ENCODE results near the gene ADARB1. TPM values are rescaled to one million over a fixed set of nuclear protein-coding genes. Genes with fewer than 3 reads are reported as not detected.
"Not testable (repeated sequence)": the region's sequence is repeated elsewhere in the genome, so short reads cannot be mapped to it uniquely, and the experiment has no call there.

ADARB1 gene
- total RNA-seq, 1 donor, result 11.8 TPM

DNA sequence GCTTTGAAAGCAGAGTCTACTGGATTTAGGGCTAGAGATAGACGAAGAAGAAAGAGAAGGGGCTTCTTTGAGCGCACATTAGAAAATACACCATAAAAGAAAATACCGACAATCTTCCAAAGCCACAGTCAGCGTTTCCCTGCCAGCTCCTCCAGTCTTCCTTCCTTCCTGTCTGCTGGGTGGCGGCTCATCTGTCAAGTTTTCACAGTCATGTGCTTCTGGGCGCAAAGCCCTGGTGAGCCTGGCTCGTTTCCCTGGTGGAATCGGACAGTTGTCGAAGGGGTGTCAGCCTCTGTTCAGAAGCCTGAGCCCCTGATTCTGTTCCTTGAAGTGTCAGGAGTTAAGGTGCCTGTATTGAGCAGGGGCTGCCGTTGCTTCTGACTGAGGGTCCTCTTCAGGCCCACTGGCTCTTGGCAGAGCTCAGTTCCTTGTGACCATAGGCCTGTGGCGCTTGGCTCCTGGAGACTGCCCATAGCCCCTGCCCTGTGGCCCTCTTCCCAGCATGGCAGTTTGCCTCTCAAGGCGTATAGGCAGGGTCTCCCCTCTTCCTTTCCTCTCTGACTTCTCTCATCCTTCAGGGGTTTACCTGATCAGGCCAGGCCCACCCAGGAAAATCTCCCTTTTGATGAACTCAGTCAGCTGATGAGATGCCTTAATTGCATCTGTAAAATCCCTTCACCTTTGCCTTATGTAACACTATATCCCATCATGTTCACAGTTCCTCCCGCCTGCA lies 58.6 kb downstream of the ADARB1 start:
- DNase-seq (ENCODE audit: low read depth in 2 of 3, low spot score in 2 of 3), result no peak

DNA sequence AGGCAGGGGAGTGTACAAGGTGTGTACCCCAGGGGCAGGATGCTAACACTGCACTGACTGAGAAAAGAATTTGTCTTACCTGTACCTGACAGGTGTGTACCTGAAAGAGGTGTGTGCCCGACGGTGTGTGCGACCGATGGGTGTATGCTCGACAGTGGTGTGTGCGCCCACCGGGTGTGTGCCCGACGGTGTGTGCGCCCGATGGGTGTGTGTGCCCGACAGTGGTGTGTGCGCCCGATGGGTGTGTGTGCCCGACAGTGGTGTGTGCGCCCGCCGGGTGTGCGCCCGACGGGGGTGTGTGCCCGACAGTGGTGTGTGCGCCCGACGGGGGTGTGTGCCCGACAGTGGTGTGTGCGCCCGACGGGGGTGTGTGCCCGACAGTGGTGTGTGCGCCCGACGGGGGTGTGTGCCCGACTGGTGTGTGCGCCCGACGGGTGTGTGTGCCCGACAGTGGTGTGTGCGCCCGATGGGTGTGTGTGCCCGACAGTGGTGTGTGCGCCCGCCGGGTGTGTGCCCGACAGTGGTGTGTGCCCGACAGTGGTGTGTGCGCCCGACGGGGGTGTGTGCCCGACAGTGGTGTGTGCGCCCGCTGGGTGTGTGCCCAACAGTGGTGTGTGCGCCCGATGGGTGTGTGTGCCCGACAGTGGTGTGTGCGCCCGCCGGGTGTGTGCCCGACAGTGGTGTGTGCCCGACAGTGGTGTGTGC lies 59.3 kb downstream of the ADARB1 start:
- not testable (repeated sequence) for DNase-seq (ENCODE audit: low read depth in 2 of 3, low spot score in 2 of 3)

DNA sequence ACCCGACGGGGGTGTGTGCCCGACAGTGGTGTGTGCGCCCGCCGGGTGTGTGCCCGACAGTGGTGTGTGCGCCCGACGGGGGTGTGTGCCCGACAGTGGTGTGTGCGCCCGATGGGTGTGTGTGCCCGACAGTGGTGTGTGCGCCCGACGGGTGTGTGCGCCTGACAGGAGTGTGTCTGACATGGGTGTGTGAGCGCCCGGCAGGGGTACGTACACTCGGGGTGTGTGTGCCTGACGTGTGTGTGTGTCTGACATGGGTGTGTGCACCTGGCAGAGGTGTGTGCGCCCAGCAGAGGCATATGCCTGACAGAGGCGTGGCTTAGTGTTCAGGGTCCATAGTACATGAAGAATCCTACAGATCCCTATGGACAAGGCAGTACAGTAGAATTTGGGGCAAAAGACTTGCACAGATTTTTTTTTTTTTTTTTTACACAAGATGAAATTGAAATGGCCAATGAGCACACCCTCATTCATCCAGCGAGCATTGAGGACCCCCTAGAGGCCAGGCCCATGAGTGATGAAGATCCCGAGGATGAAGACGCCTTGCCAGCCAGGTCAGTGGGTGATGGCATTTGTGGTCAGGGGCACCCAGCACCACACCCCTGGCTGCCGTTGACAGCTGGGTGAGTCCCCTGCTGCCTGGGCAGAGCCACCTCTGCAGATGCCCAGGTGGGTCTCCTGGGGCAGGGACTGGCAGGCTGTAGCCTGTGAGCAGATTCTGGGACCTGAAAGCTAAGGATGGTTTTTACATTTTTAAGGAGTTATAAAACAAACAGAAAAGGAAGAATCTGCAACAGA lies 60.1 kb downstream of the ADARB1 start:
- DNase-seq (ENCODE audit: low read depth in 2 of 3, low spot score in 2 of 3), result no peak

DNA sequence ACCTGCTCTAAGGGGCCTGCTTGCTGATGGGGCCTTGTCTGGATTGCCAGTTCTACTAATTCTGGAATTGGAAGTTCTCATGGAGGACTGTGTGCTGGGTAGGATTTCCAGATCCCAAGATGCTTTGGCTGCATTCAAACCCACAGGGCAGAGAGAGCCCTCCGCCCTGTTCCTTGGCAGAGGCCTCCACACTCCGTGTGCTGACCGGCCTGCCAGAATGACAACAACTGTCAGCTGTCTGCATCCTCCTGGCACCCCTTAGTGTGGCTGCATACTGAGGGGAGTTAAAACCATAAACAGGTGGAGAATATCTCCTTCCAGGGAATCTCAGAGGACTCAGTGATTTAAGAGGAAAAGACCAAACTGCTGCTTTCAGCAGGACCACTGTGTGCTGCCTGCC lies 60.7 kb downstream of the ADARB1 start:
- DNase-seq (ENCODE audit: low read depth in 2 of 3, low spot score in 2 of 3), result no peak

DNA sequence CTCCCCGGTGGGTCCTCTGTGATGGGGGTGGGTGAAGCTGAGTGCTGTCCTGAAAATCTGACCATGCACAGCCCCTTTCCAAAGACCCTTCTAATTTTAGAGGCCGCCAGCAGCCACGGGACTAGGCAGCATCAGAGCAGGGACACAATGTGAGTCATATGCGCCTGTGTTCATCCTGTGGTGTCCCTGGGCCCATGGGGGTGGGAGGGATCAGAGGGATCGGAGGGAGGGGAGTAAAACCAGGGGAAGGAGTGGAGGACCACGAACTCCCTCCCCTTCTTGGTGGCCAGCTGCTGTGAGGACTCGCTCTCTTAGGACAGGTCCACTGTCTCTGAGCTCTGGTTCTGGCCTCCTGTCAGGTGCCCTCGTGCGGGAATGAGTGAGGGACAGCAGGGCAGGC lies 61.5 kb downstream of the ADARB1 start:
- DNase-seq (ENCODE audit: low read depth in 2 of 3, low spot score in 2 of 3), result no peak

DNA sequence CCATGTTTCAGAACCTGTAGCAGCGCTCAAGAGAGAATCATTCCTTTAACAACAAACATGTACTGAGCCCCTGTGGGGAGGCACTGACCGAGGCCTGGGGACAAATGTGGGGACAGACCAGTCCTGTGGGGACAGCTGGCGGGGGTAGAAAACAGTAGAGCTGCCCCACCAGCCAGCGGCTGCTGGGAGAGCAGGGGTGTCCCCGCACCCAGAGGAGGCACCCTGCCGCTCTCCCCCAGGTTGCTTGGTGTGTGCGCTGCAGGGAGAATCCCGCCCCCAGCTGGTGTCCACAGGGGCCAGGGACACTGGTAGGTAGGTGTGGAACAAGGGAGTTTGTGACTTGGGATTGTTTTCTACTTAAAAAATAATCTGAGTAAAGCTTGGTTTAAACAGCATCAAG lies 62.1 kb downstream of the ADARB1 start:
- no peak for DNase-seq (ENCODE audit: low read depth in 2 of 3, low spot score in 2 of 3)

DNA sequence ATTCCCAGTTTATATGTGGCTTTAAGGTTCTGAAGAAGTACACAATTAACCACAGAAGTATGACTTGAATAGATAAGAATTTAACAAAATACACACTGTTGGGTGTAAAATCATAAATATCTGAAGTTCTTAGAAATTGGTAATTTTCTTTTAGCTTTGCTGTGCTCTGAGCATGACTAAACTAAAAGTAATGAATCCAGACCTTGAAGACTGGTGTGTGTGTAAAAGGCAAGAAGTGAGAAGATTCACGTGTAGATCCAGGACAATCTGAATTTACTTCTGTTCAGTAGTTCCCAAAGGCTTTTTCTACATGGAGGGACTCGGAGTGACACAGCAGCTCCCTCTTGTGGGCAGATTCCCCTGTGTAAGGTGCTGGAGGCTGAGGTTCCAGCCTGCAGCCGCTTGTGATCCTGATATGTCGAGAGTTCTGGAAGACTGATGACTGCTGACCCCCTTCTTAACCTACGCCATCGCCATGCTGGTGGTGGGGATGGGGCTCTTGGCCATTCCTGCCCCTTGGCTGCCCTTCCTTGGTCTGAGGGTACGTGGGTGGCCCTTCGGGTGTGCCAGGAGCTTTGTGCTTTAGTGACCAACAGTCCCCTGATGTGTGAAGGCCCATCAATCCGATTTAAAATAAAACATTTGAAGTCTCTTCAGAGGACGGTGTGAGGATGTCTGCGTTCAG lies 62.7 kb downstream of the ADARB1 start:
- peak in 2 of 3 donors; percentile 69 to 80 for DNase-seq (ENCODE audit: low read depth in 2 of 3, low spot score in 2 of 3)

DNA sequence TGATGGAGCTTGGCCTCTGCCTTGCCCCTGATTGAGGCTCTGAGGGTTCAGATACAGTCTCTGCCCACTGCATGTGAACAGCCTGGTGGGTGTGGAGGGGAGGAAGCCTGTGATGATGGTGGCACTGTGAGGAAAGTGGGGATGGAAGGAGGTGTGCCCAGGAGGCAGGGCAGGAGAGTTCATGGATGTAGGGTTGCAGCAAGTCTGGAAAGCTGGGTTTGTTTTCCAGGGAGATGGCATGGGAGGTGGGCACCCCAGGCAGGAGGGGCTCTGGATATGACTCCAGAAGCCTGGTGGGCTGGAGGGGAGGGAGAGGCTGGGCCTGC lies 63.2 kb downstream of the ADARB1 start:
- DNase-seq (ENCODE audit: low read depth in 2 of 3, low spot score in 2 of 3), result no peak

DNA sequence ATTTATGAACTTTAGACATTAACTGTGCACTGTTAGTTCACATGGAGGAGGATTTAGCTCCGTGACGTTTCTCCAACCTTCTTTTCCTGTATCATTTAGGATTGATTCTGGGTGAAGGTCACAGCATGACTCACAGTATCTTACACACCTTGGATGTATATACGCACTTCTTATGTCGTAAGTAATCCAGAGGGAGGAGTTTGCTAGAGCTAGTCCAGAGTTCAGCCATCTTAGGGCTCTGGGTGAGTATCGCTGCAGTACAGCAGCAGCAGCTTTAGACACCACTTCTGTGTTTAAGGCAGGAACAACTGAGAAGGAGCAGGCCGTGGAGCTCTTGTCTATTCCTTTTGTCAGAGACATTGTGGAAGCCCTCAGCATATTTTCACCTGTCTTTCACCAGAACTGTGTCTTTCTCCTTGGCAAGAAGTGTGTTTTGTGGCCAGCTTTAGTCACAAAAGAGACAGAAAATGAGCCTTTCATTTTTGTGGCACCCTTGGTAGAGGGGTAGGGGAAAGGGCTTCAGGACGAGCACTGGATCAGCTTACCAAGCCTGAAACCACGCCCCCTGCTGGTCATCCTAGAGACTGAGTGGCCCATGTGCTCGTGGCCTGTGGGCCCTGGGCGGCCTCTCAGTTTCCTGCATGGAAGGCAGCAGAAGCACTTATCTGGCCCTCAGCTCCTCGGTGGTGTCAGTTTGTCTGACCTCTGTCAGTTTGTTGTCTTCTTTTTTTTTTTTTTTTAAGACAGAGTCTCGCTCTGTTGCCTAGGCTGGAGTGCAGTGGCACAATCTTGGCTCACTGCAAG lies 64.0 kb downstream of the ADARB1 start:
- DNase-seq (ENCODE audit: low read depth in 2 of 3, low spot score in 2 of 3), result peak; percentile 49 to 82 (median 69)

DNA sequence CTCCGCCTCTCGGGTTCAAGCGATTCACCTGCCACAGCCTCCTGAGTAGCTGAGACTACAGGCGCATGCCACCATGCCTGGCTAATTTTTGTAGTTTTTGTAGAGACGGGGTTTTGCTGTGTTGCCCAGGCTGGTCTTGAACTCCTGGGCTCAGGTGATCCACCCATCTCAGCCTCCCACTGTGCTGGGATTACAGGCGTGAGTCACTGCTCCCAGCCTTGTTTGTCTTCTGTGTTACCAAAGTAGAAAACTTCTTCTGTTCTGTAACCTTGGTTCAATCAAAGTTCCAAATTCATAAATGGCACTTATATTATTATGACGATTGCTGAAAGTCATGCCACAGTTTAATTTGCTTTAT lies 64.6 kb downstream of the ADARB1 start:
- DNase-seq (ENCODE audit: low read depth in 2 of 3, low spot score in 2 of 3), result not testable (repeated sequence)

DNA sequence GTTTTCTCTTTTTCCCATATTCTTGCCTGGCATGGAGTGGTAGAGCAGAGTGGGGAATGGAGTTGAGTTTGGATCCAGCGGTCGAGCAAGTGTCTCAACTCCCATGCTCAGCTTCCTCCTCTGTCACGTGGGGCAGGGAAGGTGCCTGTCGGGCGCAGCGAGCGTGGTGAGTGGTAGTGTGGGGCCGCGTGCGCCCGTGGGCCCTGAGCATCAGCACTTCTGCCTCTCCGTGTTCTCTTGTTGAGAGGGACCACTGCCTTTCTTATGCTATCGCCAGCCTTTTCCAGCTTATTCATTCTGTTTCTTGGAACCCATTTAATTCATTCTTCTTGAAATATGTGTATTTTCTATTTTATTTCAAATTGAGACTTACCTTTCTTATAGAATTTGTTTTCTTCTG lies 65.1 kb downstream of the ADARB1 start:
- DNase-seq (ENCODE audit: low read depth in 2 of 3, low spot score in 2 of 3), result no peak

DNA sequence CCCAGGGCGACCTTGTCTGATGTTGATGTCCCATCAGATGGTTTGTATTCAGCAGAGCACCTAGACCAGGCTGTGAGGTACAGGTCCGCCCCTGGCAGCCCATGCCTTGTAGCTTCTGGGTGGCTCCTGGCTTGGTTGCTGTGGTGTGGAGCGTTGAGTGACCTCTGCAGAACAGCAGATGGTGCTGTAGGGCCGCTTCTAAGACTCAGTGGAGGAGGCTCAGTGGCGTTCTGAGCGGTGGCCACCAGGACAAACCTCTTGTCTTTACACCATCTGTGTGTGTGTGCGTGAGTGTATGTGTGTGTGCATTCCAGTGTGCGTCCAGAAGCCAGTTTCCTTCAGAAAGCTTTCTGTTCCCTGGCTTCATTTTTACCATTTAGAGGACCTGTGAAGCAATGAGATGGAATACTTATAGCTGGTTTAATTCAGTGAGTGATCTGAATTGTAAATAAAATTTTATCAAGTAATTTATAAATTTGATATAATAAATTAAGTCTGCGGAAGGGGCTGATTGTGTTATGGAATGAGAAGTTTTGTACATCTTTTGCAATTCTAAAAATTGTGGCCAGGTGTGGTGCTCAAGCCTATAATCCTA lies 66.1 kb downstream of the ADARB1 start:
- peak in 2 of 3 donors; percentile 88 to 94 for DNase-seq (ENCODE audit: low read depth in 2 of 3, low spot score in 2 of 3)

DNA sequence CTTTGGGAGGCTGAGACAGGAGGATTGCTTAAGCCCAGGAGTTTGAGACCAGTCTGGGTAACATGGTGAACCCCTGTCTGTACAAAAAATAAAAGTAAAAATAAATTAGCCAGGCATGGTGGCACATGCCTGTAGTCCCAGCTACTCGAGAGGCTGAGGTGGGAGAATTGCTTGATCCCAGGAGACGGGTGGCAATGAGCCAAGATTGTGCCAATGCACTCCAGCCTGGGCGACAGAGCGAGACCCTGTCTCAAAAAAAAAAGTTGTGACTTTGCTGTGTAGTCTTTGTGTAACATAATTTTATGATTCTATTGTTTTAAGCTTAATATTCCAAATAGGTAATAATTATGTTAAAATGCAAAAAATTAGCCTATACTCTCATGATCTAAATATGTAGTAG lies 66.6 kb downstream of the ADARB1 start:
- DNase-seq (ENCODE audit: low read depth in 2 of 3, low spot score in 2 of 3), result not testable (repeated sequence)

DNA sequence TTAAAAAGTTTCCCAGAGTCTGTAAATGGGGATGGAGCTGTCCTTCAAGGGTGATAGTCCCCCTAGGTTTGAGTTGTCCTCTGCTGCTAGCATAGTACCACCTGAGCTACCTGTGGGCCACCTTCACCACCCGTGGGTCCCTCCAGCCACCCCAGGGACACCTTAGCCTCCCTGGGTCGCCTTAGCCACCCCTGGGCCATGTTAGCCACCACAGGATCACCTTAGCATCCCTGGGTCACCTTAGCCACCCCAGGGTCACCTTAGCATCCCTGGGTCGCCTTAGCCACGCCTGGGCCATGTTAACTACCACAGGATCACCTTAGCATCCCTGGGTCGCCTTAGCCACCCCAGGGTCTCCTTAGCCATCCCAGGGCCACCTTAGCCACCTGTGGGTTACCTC lies 67.1 kb downstream of the ADARB1 start:
- no peak for DNase-seq (ENCODE audit: low read depth in 2 of 3, low spot score in 2 of 3)

DNA sequence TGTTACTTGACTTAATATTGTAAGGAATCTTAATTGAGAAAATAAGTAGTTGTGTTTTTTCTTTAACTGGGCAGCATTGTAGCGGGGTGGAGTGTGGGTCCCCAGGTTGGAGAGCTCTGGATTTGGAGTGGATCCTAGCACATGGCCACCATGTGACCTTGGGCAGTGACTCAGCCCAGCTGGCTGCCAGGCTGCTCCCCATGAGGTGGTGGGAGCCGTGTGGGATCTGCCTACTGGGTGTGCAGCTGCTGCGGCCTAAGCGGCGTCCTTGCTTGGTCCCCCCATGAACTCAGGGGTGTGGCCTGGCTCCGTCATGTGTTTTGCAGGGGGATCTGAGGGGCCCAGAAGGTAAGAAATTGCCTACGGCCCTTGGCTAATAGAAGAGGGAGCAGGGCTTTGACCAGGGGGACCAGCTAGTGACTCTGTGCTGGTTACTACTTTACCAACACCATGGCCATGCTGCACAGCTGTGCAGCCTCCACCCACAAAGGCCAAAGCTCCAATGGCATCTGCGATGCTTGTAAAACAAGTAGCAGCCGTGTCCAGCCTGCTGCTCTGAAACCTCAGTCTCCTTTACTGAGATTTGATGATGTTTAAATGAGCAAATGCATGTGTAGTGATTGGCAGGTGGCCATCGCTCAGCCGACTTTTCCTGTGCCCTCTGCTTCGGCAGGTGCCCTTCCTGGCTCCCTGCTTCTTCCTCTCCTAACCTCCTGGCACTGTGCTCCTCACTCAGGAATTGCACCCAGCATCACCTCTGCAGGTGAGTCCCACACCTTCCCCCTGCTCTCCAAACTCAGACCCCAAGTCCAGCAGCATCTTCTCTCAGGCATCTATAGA lies 68.3 kb downstream of the ADARB1 start:
- DNase-seq (ENCODE audit: low read depth in 2 of 3, low spot score in 2 of 3), result no peak

DNA sequence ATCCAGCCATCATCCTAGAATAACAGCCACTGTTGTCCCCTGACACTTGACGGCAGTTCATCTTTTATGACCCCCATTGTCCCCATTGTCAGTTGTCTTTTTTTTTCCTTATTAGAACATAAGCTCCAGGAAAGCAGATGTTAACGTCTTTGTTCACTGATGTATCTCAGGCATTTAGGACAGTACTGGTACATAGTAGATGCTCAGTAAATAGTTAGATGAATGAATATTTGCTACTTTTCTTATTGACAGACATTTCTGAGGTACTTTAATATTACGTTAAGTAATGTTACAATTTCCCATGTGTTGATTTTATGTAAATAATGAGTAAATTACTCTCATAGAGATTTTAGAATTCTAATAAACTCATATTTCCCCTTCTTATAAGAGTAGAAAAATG lies 69.5 kb downstream of the ADARB1 start:
- no peak for DNase-seq (ENCODE audit: low read depth in 2 of 3, low spot score in 2 of 3)

DNA sequence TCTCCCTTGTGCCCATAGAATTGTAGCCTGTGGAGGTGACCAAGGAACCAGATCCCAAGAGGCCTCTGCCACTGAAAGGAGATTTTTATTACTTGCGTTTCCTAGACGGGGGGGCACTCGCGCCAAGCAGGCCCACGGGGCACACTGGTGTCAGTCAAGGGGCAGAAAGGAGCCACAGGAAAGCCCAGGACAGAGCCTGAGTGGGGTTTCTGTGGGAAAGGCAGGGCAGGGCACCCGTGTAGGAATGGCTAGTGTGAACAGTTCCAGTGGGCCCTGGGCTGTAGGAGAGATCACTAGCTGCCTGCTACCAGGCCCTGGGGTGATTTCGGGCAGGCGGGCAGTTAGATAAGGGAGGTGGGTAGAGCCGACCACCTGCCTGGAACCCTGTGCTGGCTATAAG lies 70.8 kb downstream of the ADARB1 start:
- DNase-seq (ENCODE audit: low read depth in 2 of 3, low spot score in 2 of 3), result no peak

DNA sequence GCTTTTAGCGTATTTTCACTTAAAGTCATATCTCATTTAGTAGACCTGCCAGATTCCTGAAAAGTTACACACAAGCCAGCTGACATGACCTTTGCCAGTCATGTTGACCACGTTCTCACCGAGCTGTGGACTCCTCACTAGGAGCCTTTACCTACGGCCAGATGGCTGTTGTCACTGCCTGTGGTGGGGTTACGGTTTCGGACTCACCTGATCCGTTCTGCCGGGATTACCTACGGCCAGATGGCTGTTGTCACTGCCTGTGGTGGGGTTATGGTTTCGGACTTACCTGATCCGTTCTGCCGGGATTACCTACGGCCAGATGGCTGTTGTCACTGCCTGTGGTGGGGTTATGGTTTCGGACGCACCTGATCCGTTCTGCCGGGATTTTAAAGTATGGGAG lies 71.5 kb downstream of the ADARB1 start:
- not testable (repeated sequence) for DNase-seq (ENCODE audit: low read depth in 2 of 3, low spot score in 2 of 3)

DNA sequence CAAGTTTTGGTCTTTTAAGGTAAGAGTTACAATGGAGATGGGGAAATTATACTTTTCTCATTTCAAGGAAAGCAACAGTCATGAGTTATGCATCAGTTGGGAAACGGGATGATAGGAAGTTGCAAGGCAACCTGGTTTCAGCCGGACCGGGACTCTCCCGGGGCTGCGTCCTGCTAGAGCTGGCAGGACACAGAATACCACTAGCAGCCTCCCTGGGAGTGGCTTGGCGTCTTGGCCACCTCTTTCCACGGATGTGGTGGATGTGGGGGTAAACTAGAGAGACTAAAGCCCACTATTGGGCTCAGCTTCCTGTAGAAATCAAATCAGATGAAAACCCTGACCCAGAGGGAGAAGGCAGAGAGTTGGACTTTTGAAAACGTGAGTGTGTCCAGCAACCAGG lies 71.9 kb downstream of the ADARB1 start:
- DNase-seq (ENCODE audit: low read depth in 2 of 3, low spot score in 2 of 3), result no peak

Measured in hematopoietic multipotent progenitor cell (in vitro differentiated cells).